Measurements from ENCODE around the gene SCIN. TPM values are rescaled to one million over a fixed set of nuclear protein-coding genes. Genes with fewer than 3 reads are reported as not detected.
"Not testable (repeated sequence)": the region's sequence is repeated elsewhere in the genome, so short reads cannot be mapped to it uniquely, and the experiment has no call there.

The SCIN gene
- total and polyA plus RNA-seq, 2 donors (not counting 1 experiment from before 2014, with no cell fraction given) = 0.49 to 0.97 TPM

DNA sequence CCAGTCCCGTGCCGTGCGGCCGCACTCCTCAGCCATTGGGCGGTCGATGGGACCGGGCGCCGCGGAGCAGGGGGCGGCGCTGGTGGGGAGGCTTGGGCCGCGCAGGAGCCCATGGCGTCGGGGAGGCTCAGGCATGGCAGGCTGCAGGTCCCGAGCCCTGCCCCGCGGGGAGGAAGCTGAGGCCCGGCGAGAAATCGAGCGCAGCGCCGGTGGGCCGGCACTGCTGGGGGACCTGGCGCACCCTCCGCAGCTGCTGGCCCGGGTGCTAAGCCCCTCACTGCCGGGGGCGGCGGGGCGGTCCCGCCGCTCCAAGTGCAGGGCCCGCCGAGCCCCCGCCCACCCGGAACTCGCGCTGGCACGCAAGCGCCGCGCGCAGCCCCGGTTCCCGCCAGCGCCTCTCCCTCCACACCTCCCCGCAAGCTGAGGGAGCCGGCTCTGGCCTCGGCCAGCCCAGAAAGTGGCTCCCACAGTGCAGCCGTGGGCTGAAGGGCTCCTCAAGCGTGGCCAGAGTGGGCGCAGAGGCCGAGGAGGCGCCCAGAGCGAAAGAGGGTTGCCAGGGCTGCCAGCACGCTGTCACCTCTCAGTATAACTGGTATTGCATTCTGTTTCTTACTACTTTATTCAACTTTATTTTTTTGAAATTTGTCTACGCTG lies 14.3 kb upstream of the SCIN start:
- H3K27me3 Mint-ChIP-seq; H2AFZ ChIP-seq (ENCODE audit: insufficient read depth, low read depth, low read length, poor library complexity, severe bottlenecking); H3K4me1 ChIP-seq (ENCODE audit: control insufficient read depth in 2 of 2, insufficient read depth in 2 of 2, low read length in 2 of 2); intact Hi-C loops (cut with micrococcal nuclease); H3K9me3 Mint-ChIP-seq (ENCODE audit: insufficient read depth); H3K36me3 ChIP-seq (replicated peaks in 1 of 2; ENCODE audit: control extremely low read depth in 1 of 2, control insufficient read depth in 1 of 2, extremely low read depth in 1 of 2, insufficient read depth in 2 of 2, low read length in 1 of 2); H3K4me1 Mint-ChIP-seq; ATAC-seq (ENCODE audit: low read depth); CTCF ChIA-PET; H3K79me2 ChIP-seq (ENCODE audit: control insufficient read depth, insufficient read depth, low read length); H3K9ac ChIP-seq (ENCODE audit: low read length); H3K4me3 Mint-ChIP-seq; POLR2A ChIA-PET; H3K27ac Mint-ChIP-seq; H3K4me2 ChIP-seq (replicated peaks; ENCODE audit: low read depth, low read length, poor library complexity, severe bottlenecking); H3K27ac ChIP-seq (ENCODE audit: low read length in 2 of 2); H3K27me3 ChIP-seq (replicated peaks in 1 of 4; ENCODE audit: control extremely low read depth in 1 of 4, control insufficient read depth in 3 of 4, insufficient read depth in 4 of 4, low read length in 3 of 4); H4K20me1 ChIP-seq (ENCODE audit: control insufficient read depth, insufficient read depth, low read length, poor library complexity, severe bottlenecking); H3K9me3 ChIP-seq (ENCODE audit: control extremely low read depth in 1 of 3, control insufficient read depth in 2 of 3, insufficient read depth in 1 of 3, low read length in 2 of 3): not testable (repeated sequence)
- peak; percentile 30 for DNase-seq
- peak overlapping the region in 1 of 5 experiments; percentile 25 for H3K4me3 ChIP-seq (ENCODE audit: control extremely low read depth in 1 of 5, extremely low read depth in 1 of 5, insufficient read depth in 1 of 5, low read depth in 2 of 5, low read length in 4 of 5)
- 87% methylated on average over 48 of the region's 60 CpGs for WGBS (ENCODE audit: insufficient coverage)

DNA sequence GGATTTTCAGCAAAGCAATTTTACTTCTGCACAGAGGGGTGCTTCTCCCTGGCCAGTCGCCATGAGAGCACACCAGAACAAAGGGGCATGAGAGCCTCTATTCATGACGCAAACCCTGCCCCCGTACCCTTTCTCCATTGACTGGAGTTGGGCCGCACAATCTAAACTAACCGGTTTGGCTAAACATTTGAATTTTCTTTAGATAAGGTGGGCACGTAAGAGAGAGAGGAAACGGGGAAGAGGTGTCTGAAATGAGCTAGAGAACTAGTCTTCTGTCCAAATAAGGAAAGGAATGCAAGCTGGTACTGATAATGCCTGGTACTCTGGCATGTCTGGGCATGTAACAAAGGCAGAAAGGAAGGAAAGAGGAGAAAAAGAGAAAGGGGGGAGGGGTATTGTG lies 13.2 kb upstream of the SCIN start:
- DNase-seq = no peak

More for the DNA sequence above, 13.2 kb upstream of the SCIN start:
- no peak overlapping the region for H3K9ac ChIP-seq (ENCODE audit: low read length)
- no peak overlapping the region for H2AFZ ChIP-seq (ENCODE audit: insufficient read depth, low read depth, low read length, poor library complexity, severe bottlenecking)
- H3K4me1 ChIP-seq (ENCODE audit: control insufficient read depth in 2 of 2, insufficient read depth in 2 of 2, low read length in 2 of 2) = no peaks in the 10 kb centered on the region
- Mint-ChIP-seq H3K4me1 (no peaks in the 10 kb centered on the region), H3K27ac (no peak overlapping the region), H3K9me3 (ENCODE audit: insufficient read depth) (no peaks in the 10 kb centered on the region), H3K4me3 (no peak overlapping the region), H3K27me3 (no peaks in the 10 kb centered on the region)
- no peaks in the 10 kb centered on the region for H3K27me3 ChIP-seq (replicated peaks in 1 of 4; ENCODE audit: control extremely low read depth in 1 of 4, control insufficient read depth in 3 of 4, insufficient read depth in 4 of 4, low read length in 3 of 4)
- 96% methylated on average over 7 of the region's 7 CpGs for WGBS (ENCODE audit: insufficient coverage)
- ChIA-PET CTCF (no interaction called here), POLR2A (no interaction called here)
- no peak for ATAC-seq (ENCODE audit: low read depth)
- H3K9me3 ChIP-seq (ENCODE audit: control extremely low read depth in 1 of 3, control insufficient read depth in 2 of 3, insufficient read depth in 1 of 3, low read length in 2 of 3) = no peaks in the 10 kb centered on the region
- intact Hi-C loops (cut with micrococcal nuclease) = no loop called here
- H3K36me3 ChIP-seq (replicated peaks in 1 of 2; ENCODE audit: control extremely low read depth in 1 of 2, control insufficient read depth in 1 of 2, extremely low read depth in 1 of 2, insufficient read depth in 2 of 2, low read length in 1 of 2) = no peaks in the 10 kb centered on the region
- no peak overlapping the region for H3K4me2 ChIP-seq (replicated peaks; ENCODE audit: low read depth, low read length, poor library complexity, severe bottlenecking)
- H3K79me2 ChIP-seq (ENCODE audit: control insufficient read depth, insufficient read depth, low read length) = no peaks in the 10 kb centered on the region
- no peak overlapping the region for H3K4me3 ChIP-seq (ENCODE audit: control extremely low read depth in 1 of 5, extremely low read depth in 1 of 5, insufficient read depth in 1 of 5, low read depth in 2 of 5, low read length in 4 of 5)
- TF ChIP-seq EZH2 (IDR thresholded peaks at IDR 0.05; ENCODE audit: borderline replicate concordance, insufficient read depth, low read depth, low read length, poor library complexity, severe bottlenecking) = no peak
- TF ChIP-seq, protein P1, sequence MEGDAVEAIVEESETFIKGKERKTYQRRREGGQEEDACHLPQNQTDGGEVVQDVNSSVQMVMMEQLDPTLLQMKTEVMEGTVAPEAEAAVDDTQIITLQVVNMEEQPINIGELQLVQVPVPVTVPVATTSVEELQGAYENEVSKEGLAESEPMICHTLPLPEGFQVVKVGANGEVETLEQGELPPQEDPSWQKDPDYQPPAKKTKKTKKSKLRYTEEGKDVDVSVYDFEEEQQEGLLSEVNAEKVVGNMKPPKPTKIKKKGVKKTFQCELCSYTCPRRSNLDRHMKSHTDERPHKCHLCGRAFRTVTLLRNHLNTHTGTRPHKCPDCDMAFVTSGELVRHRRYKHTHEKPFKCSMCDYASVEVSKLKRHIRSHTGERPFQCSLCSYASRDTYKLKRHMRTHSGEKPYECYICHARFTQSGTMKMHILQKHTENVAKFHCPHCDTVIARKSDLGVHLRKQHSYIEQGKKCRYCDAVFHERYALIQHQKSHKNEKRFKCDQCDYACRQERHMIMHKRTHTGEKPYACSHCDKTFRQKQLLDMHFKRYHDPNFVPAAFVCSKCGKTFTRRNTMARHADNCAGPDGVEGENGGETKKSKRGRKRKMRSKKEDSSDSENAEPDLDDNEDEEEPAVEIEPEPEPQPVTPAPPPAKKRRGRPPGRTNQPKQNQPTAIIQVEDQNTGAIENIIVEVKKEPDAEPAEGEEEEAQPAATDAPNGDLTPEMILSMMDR (IDR thresholded peaks at IDR 0.05) = no peak
- no peak overlapping the region for H3K27ac ChIP-seq (ENCODE audit: low read length in 2 of 2)
- H4K20me1 ChIP-seq (ENCODE audit: control insufficient read depth, insufficient read depth, low read length, poor library complexity, severe bottlenecking) = no peaks in the 10 kb centered on the region
